AG04450 (cell line): ENCODE data around the gene SLC6A17. TPM values are rescaled to one million over a fixed set of nuclear protein-coding genes. Genes with fewer than 3 reads are reported as not detected.

ENCODE experiments used
- CTCF ChIA-PET: fragments of 300-600, 350-600 bp; formaldehyde crosslinking; extraction: SDS; loops from one replicate; lab custom pipeline; 2022; ENCODE audit warnings: antibody characterized with exemption, inconsistent platforms; lab: Charles Lee
- POLR2A ChIA-PET: fragments of 350-600 bp; formaldehyde crosslinking; extraction: SDS; loops from one replicate; lab custom pipeline; 2021; ENCODE audit warnings: antibody characterized with exemption, inconsistent platforms; lab: Yijun Ruan, JAX
- DNase-seq: peaks from one replicate; pipeline ENCODE4 v3.0.0-alpha.2; 2011; ENCODE audit warnings: low read depth, low spot score
- H3K27ac ChIP-seq: one replicate; pipeline ENCODE4 v1.5.1; 2012; ENCODE audit warnings: low read depth, low read length, control low read depth
- H3K27me3 ChIP-seq: one replicate; pipeline ENCODE4 v1.6.0; 2012; ENCODE audit warnings: low read length; ENCODE audit not compliant: control insufficient read depth, insufficient read depth
- H3K4me3 ChIP-seq: 2 replicates; pipeline ENCODE4 v1.5.1; 2011; ENCODE audit warnings: mild to moderate bottlenecking, low read depth, low read length, control low read depth
- H3K9me3 ChIP-seq: 2 replicates; pipeline ENCODE4 v1.5.1; 2012; ENCODE audit warnings: low read length; ENCODE audit not compliant: control insufficient read depth, insufficient read depth
- CTCF ChIP-seq: IDR thresholded peaks from 2 replicates; pipeline ENCODE4 v1.5.1; 2011; ENCODE audit warnings: low read depth, low read length, control low read depth, inconsistent platforms
- polyA plus RNA-seq: library from polyadenylated mRNA; depleted of rRNA; stranded (reverse); fragments of >200 nt; gene quantifications from 2 replicates; pipeline ENCODE4 v1.2.3, GENCODE V29; 2011

Gene SLC6A17
- polyA plus RNA-seq, 1 experiment = 0.05 TPM

- H3K9me3 ChIP-seq = peaks cover 7% of the 10 kb centered on the region; the same call in 1 of the 2 replicates
- no peak for TF ChIP-seq CTCF
- no peaks in the 10 kb centered on the region for H3K27me3 ChIP-seq
- no peak overlapping the region for H3K4me3 ChIP-seq
- ChIA-PET POLR2A (no interaction called here), CTCF (no interaction called here)
- H3K27ac ChIP-seq = no peak overlapping the region
- DNase-seq = no peak
Measured at GRCh38 chr1:110234691-110235090, 84.4 kb downstream of the SLC6A17 start.

- no peak for DNase-seq
- no peaks in the 10 kb centered on the region for H3K27me3 ChIP-seq
- H3K4me3 ChIP-seq = no peak overlapping the region
- POLR2A ChIA-PET = no interaction called here
- CTCF ChIA-PET = no interaction called here
- no peak for TF ChIP-seq CTCF
- H3K27ac ChIP-seq = peak overlapping the region; percentile 47
- H3K9me3 ChIP-seq = peaks cover 7% of the 10 kb centered on the region; the same call in 1 of the 2 replicates
Measured at GRCh38 chr1:110235181-110235833, 85.0 kb downstream of the SLC6A17 start.

- Histone ChIP-seq H3K4me3 (no peak overlapping the region), H3K27ac (peak overlapping the region; percentile 47), H3K27me3 (no peaks in the 10 kb centered on the region), H3K9me3 (peaks cover 7% of the 10 kb centered on the region; the same call in 1 of the 2 replicates)
- ChIA-PET POLR2A (no interaction called here), CTCF (interaction anchor here (1.5 kb wide), 1 partner anchor 28 kb away, joined by 6 read pairs; no protein-coding TSS in a partner anchor)
- DNase-seq = peak; percentile 20
- no peak for TF ChIP-seq CTCF
Measured at GRCh38 chr1:110235834-110236682, 85.8 kb downstream of the SLC6A17 start.

- DNase-seq = no peak
- CTCF ChIA-PET = interaction anchor here (1.5 kb wide), 1 partner anchor 30 kb away, joined by 6 read pairs; no protein-coding TSS in a partner anchor
- Histone ChIP-seq H3K27ac (no peak overlapping the region), H3K4me3 (no peak overlapping the region), H3K9me3 (peaks cover 4% of the 10 kb centered on the region; the same call in 1 of the 2 replicates), H3K27me3 (peaks cover 3% of the 10 kb centered on the region)
- no peak for TF ChIP-seq CTCF
- POLR2A ChIA-PET = no interaction called here
Measured at GRCh38 chr1:110237386-110238152, 87.3 kb downstream of the SLC6A17 start.
